ENCODE results near the gene WDR93.

WDR93 gene

GRCh38 chr15:89646416-89647141 lies 44.0 kb upstream of the WDR93 start:
- Histone ChIP-seq H3K4me1 (ENCODE audit: control insufficient read depth in 1 of 2, insufficient read depth in 2 of 2, low read length in 2 of 2) (no peaks in the 10 kb centered on the region), H3K9ac (ENCODE audit: low read length) (no peak overlapping the region), H3K18ac (ENCODE audit: low read length) (no peak overlapping the region), H2AFZ (ENCODE audit: insufficient read depth, low read length, poor library complexity) (no peak overlapping the region), H2BK120ac (ENCODE audit: insufficient read depth, low read length, poor library complexity) (no peak overlapping the region), H3K9me3 (ENCODE audit: insufficient read depth, low read depth, low read length) (peaks cover 3% of the 10 kb centered on the region), H3K27me3 (ENCODE audit: insufficient read depth, low read length) (no peaks in the 10 kb centered on the region), H2AK5ac (ENCODE audit: low read length) (no peak overlapping the region), H3K79me1 (ENCODE audit: low read length) (no peaks in the 10 kb centered on the region), H3K79me2 (ENCODE audit: control insufficient read depth, insufficient read depth, low read length, poor library complexity) (no peaks in the 10 kb centered on the region), H2BK12ac (ENCODE audit: low read length) (no peak overlapping the region), H4K12ac (ENCODE audit: low read depth, low read length) (no peak overlapping the region), H3K23ac (ENCODE audit: low read length) (no peak overlapping the region), H3K4me3 (ENCODE audit: low read depth, low read length) (no peak overlapping the region), H2BK5ac (ENCODE audit: low read depth, low read length, poor library complexity) (no peak overlapping the region), H3K36me3 (ENCODE audit: control insufficient read depth in 1 of 2, insufficient read depth in 2 of 2, low read length in 2 of 2) (peaks cover 30 to 35% of the 10 kb centered on the region in 2 experiments), H4K91ac (ENCODE audit: low read depth, low read length) (no peak overlapping the region), H3K4me2 (ENCODE audit: low read length) (no peak overlapping the region), H3K27ac (ENCODE audit: low read depth, low read length) (no peak overlapping the region), H3K4ac (ENCODE audit: low read depth, low read length) (no peak overlapping the region), H4K8ac (ENCODE audit: low read depth, low read length) (no peak overlapping the region), H3K14ac (ENCODE audit: low read length) (no peak overlapping the region)
- no peak for DNase-seq
- no CpG with 5 or more reads among the region's 22 CpGs for WGBS (ENCODE audit: extremely low coverage, insufficient coverage, insufficient read length)

- no peak overlapping the region for H3K14ac ChIP-seq (ENCODE audit: low read length)
- H2BK120ac ChIP-seq (ENCODE audit: insufficient read depth, low read length, poor library complexity): no peak overlapping the region
- H3K23ac ChIP-seq (ENCODE audit: low read length): no peak overlapping the region
- H3K27ac ChIP-seq (ENCODE audit: low read depth, low read length): no peak overlapping the region
- no peak overlapping the region for H4K91ac ChIP-seq (ENCODE audit: low read depth, low read length)
- no peaks in the 10 kb centered on the region for H3K4me1 ChIP-seq (ENCODE audit: control insufficient read depth in 1 of 2, insufficient read depth in 2 of 2, low read length in 2 of 2)
- no peak overlapping the region for H2BK5ac ChIP-seq (ENCODE audit: low read depth, low read length, poor library complexity)
- no peak overlapping the region for H2AK5ac ChIP-seq (ENCODE audit: low read length)
- no peak overlapping the region for H4K12ac ChIP-seq (ENCODE audit: low read depth, low read length)
- peak; percentile 40 to 78 for DNase-seq
- H3K9me3 ChIP-seq (ENCODE audit: insufficient read depth, low read depth, low read length): no peaks in the 10 kb centered on the region
- no peak overlapping the region for H4K8ac ChIP-seq (ENCODE audit: low read depth, low read length)
- no peak overlapping the region for H3K4ac ChIP-seq (ENCODE audit: low read depth, low read length)
- no peak overlapping the region for H3K18ac ChIP-seq (ENCODE audit: low read length)
- no peak overlapping the region for H2BK12ac ChIP-seq (ENCODE audit: low read length)
- no peak overlapping the region for H3K4me2 ChIP-seq (ENCODE audit: low read length)
- H3K9ac ChIP-seq (ENCODE audit: low read length): no peak overlapping the region
- H3K36me3 ChIP-seq (ENCODE audit: control insufficient read depth in 1 of 2, insufficient read depth in 2 of 2, low read length in 2 of 2): peaks cover 25 to 28% of the 10 kb centered on the region in 2 experiments
- no peaks in the 10 kb centered on the region for H3K79me1 ChIP-seq (ENCODE audit: low read length)
- H3K27me3 ChIP-seq (ENCODE audit: insufficient read depth, low read length): no peaks in the 10 kb centered on the region
- H3K79me2 ChIP-seq (ENCODE audit: control insufficient read depth, insufficient read depth, low read length, poor library complexity): no peaks in the 10 kb centered on the region
- H2AFZ ChIP-seq (ENCODE audit: insufficient read depth, low read length, poor library complexity): no peak overlapping the region
- no peak overlapping the region for H3K4me3 ChIP-seq (ENCODE audit: low read depth, low read length)
- no CpG with 5 or more reads among the region's 25 CpGs for WGBS (ENCODE audit: extremely low coverage, insufficient coverage, insufficient read length)
These were observed 43.3 kb upstream of the WDR93 start for GRCh38 chr15:89647191-89647851.

- Histone ChIP-seq H4K12ac (ENCODE audit: low read depth, low read length) (no peak overlapping the region), H3K23ac (ENCODE audit: low read length) (no peak overlapping the region), H2BK5ac (ENCODE audit: low read depth, low read length, poor library complexity) (no peak overlapping the region), H3K9me3 (ENCODE audit: insufficient read depth, low read depth, low read length) (no peaks in the 10 kb centered on the region), H3K14ac (ENCODE audit: low read length) (no peak overlapping the region), H3K4me2 (ENCODE audit: low read length) (no peak overlapping the region), H4K91ac (ENCODE audit: low read depth, low read length) (no peak overlapping the region), H2AFZ (ENCODE audit: insufficient read depth, low read length, poor library complexity) (no peak overlapping the region), H3K4me1 (ENCODE audit: control insufficient read depth in 1 of 2, insufficient read depth in 2 of 2, low read length in 2 of 2) (no peaks in the 10 kb centered on the region), H3K27me3 (ENCODE audit: insufficient read depth, low read length) (no peaks in the 10 kb centered on the region), H3K4ac (ENCODE audit: low read depth, low read length) (no peak overlapping the region), H3K27ac (ENCODE audit: low read depth, low read length) (no peak overlapping the region), H3K79me2 (ENCODE audit: control insufficient read depth, insufficient read depth, low read length, poor library complexity) (no peaks in the 10 kb centered on the region), H3K18ac (ENCODE audit: low read length) (no peak overlapping the region), H3K4me3 (ENCODE audit: low read depth, low read length) (peak overlapping the region; percentile 35), H2AK5ac (ENCODE audit: low read length) (no peak overlapping the region), H3K79me1 (ENCODE audit: low read length) (no peaks in the 10 kb centered on the region), H3K9ac (ENCODE audit: low read length) (no peak overlapping the region), H2BK12ac (ENCODE audit: low read length) (no peak overlapping the region), H2BK120ac (ENCODE audit: insufficient read depth, low read length, poor library complexity) (no peak overlapping the region), H4K8ac (ENCODE audit: low read depth, low read length) (no peak overlapping the region), H3K36me3 (ENCODE audit: control insufficient read depth in 1 of 2, insufficient read depth in 2 of 2, low read length in 2 of 2) (peaks cover 27 to 28% of the 10 kb centered on the region in 2 experiments)
- WGBS (ENCODE audit: extremely low coverage, insufficient coverage, insufficient read length): no CpG with 5 or more reads among the region's 102 CpGs
- peak in 1 of 2 donors; percentile 32 for DNase-seq
These were observed 42.3 kb upstream of the WDR93 start for GRCh38 chr15:89648106-89649012.

GRCh38 chr15:89649013-89649625 lies 41.5 kb upstream of the WDR93 start:
- Histone ChIP-seq H3K79me2 (ENCODE audit: control insufficient read depth, insufficient read depth, low read length, poor library complexity) (no peaks in the 10 kb centered on the region), H3K27me3 (ENCODE audit: insufficient read depth, low read length) (no peaks in the 10 kb centered on the region), H2BK5ac (ENCODE audit: low read depth, low read length, poor library complexity) (no peak overlapping the region), H2BK120ac (ENCODE audit: insufficient read depth, low read length, poor library complexity) (no peak overlapping the region), H2AFZ (ENCODE audit: insufficient read depth, low read length, poor library complexity) (no peak overlapping the region), H3K4me3 (ENCODE audit: low read depth, low read length) (no peak overlapping the region), H3K4me2 (ENCODE audit: low read length) (no peak overlapping the region), H3K9ac (ENCODE audit: low read length) (no peak overlapping the region), H3K27ac (ENCODE audit: low read depth, low read length) (no peak overlapping the region), H3K4ac (ENCODE audit: low read depth, low read length) (no peak overlapping the region), H2BK12ac (ENCODE audit: low read length) (no peak overlapping the region), H4K8ac (ENCODE audit: low read depth, low read length) (no peak overlapping the region), H2AK5ac (ENCODE audit: low read length) (no peak overlapping the region), H3K79me1 (ENCODE audit: low read length) (no peaks in the 10 kb centered on the region), H3K18ac (ENCODE audit: low read length) (no peak overlapping the region), H3K4me1 (ENCODE audit: control insufficient read depth in 1 of 2, insufficient read depth in 2 of 2, low read length in 2 of 2) (no peaks in the 10 kb centered on the region), H4K91ac (ENCODE audit: low read depth, low read length) (no peak overlapping the region), H3K9me3 (ENCODE audit: insufficient read depth, low read depth, low read length) (no peaks in the 10 kb centered on the region), H3K36me3 (ENCODE audit: control insufficient read depth in 1 of 2, insufficient read depth in 2 of 2, low read length in 2 of 2) (peaks cover 27% of the 10 kb centered on the region in 2 experiments), H3K23ac (ENCODE audit: low read length) (no peak overlapping the region), H4K12ac (ENCODE audit: low read depth, low read length) (no peak overlapping the region), H3K14ac (ENCODE audit: low read length) (no peak overlapping the region)
- no CpG with 5 or more reads among the region's 37 CpGs for WGBS (ENCODE audit: extremely low coverage, insufficient coverage, insufficient read length)
- no peak for DNase-seq
